ENCODE data around the gene CST8.

CST8 gene

DNA sequence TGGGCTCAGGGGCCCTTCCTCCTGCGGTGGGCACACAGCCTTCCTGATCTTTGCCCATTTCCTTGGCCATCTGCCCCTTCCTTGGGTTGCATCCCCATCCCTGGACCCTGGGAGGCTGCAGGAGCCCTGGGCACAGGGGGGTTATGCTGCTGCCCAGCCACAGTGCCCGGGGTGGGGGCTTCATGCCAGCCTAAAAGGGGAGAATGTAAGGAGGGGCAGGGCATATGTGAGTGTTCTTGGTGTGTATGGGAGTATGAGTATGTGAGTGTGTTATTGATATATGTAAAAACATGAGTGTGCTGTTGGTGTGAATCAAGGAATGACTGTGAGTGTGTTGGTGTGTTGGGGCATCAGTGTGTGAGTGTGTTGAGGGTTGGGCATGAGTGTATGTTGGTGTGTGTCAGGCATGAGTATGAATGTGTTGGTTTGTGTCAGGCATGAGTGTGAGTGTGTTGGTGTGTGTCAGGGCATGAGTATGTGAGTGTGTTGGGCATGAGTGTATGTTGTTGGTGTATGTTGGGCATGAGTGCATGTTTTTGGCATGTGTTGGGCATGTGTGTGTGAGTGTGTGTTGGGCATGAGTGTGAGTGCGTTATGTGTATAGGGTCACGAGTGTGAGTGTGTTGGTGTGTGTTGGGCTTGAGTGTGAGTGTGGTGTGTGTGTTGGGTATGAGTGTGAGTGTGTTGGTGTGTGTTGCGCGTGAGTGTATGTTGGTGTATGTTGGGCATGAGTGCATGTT, 14.7 kb upstream of the CST8 start:
- TF ChIP-seq CTCF (IDR thresholded peaks at IDR 0.05; ENCODE audit: borderline replicate concordance, insufficient read depth, low read depth, low read length), result no peak
- no peak overlapping the region for H3K4me3 ChIP-seq (ENCODE audit: low read depth, low read length)

GRCh38 chr20:23477223-23477622, 13.7 kb upstream of the CST8 start:
- no peak for TF ChIP-seq CTCF (IDR thresholded peaks at IDR 0.05; ENCODE audit: borderline replicate concordance, insufficient read depth, low read depth, low read length)
- H3K4me3 ChIP-seq (ENCODE audit: low read depth, low read length), result no peak overlapping the region

- TF ChIP-seq CTCF (IDR thresholded peaks at IDR 0.05; ENCODE audit: borderline replicate concordance, insufficient read depth, low read depth, low read length), result no peak
- no peak overlapping the region for H3K4me3 ChIP-seq (ENCODE audit: low read depth, low read length)
These were observed 11.9 kb upstream of the CST8 start for GRCh38 chr20:23479043-23479442.

GRCh38 chr20:23482138-23482537, 8.8 kb upstream of the CST8 start:
- no peak for TF ChIP-seq CTCF (IDR thresholded peaks at IDR 0.05; ENCODE audit: borderline replicate concordance, insufficient read depth, low read depth, low read length)

GRCh38 chr20:23484081-23484480, 6.8 kb upstream of the CST8 start:
- H3K4me3 ChIP-seq (ENCODE audit: low read depth, low read length), result no peak overlapping the region

More at GRCh38 chr20:23482138-23482537, 8.8 kb upstream of the CST8 start:
- H3K4me3 ChIP-seq (ENCODE audit: low read depth, low read length), result no peak overlapping the region

GRCh38 chr20:23488470-23488869, 2.4 kb upstream of the CST8 start:
- no peak overlapping the region for H3K4me3 ChIP-seq (ENCODE audit: low read depth, low read length)
- TF ChIP-seq CTCF (IDR thresholded peaks at IDR 0.05; ENCODE audit: borderline replicate concordance, insufficient read depth, low read depth, low read length), result no peak

More at GRCh38 chr20:23484081-23484480, 6.8 kb upstream of the CST8 start:
- TF ChIP-seq CTCF (IDR thresholded peaks at IDR 0.05; ENCODE audit: borderline replicate concordance, insufficient read depth, low read depth, low read length), result no peak

GRCh38 chr20:23488996-23489395, 1.9 kb upstream of the CST8 start:
- TF ChIP-seq CTCF (IDR thresholded peaks at IDR 0.05; ENCODE audit: borderline replicate concordance, insufficient read depth, low read depth, low read length), result no peak
- no peak overlapping the region for H3K4me3 ChIP-seq (ENCODE audit: low read depth, low read length)

All from GM12875 (cell line).